ENCODE data around the gene PRR3. TPM values are rescaled to one million over a fixed set of nuclear protein-coding genes. Genes with fewer than 3 reads are reported as not detected.

The PRR3 gene
- total and polyA plus RNA-seq, 2 of the 13 experiments (the other 11 are each of a cell fraction or from before 2014, with no cell fraction given), result 14.6 to 21.2 TPM

GRCh38 chr6:30544666-30545272 is 12.3 kb upstream of the PRR3 start:
- DNase-seq (ENCODE audit: low spot score) (peak; percentile 55), FAIRE-seq (peak; percentile 98), ATAC-seq (peak; percentile 64)
- Histone ChIP-seq H3K9me3 (ENCODE audit: low read length) (no peaks in the 10 kb centered on the region), H3K4me1 (ENCODE audit: insufficient read depth, low read length) (peaks cover 7% of the 10 kb centered on the region; the same call in 1 of the 2 replicates), H3K4me2 (ENCODE audit: low read depth, low read length) (no peak overlapping the region), H3K27me3 (ENCODE audit: control insufficient read depth in 1 of 2, insufficient read depth in 2 of 2, low read length in 2 of 2) (no peaks in the 10 kb centered on the region), H4K20me1 (ENCODE audit: insufficient read depth, low read length) (no peaks in the 10 kb centered on the region; the same call in 1 of the 2 replicates), H3K4me3 (replicated peaks in 1 of 3; ENCODE audit: insufficient read depth in 1 of 3, low read depth in 2 of 3, low read length in 3 of 3) (no peak overlapping the region), H3K79me2 (ENCODE audit: insufficient read depth, low read length) (no peaks in the 10 kb centered on the region), H3K36me3 (replicated peaks in 1 of 2; ENCODE audit: control insufficient read depth in 1 of 2, insufficient read depth in 2 of 2, low read length in 2 of 2) (peaks cover 8 to 32% of the 10 kb centered on the region in 2 experiments; a peak in 4 of 5 replicates), H3K27ac (ENCODE audit: extremely low read length, insufficient read depth, low read length) (no peak overlapping the region), H2AFZ (ENCODE audit: low read length) (no peak overlapping the region), H3K9ac (ENCODE audit: insufficient read depth, low read depth, low read length) (no peak overlapping the region)
- intact Hi-C loops (cut with micrococcal nuclease; ENCODE audit: unreplicated experiment), result loop anchor here (1.0 to 10.0 kb wide), 2 partner anchors 61 to 130 kb away; partner anchors contain the start of gene DHX16
- in situ Hi-C loops (cut with HindIII; ENCODE audit: extremely low pct_ligation_motif_present, low pct_unique_long_range_greater_than_20kb), result loop anchor here (5.0 kb wide), 1 partner anchor 62 kb away; no protein-coding TSS in a partner anchor
- WGBS (ENCODE audit: low lambda C conversion rate), result 39% methylated on average over 6 of the region's 6 CpGs
- CTCF ChIA-PET (ENCODE audit: low intra/inter-chr PET ratio, low total read pairs), result interaction anchor here (1.1 to 6.6 kb wide), 3 partner anchors 12 to 61 kb away, joined by 3 to 110 read pairs (median 9); no protein-coding TSS in a partner anchor
- POLR2A ChIA-PET, result interaction anchor here (0.6 to 2.1 kb wide), 5 partner anchors 10 to 63 kb away, joined by 3 to 9 read pairs (median 5); partner anchors contain the start of gene PRR3
- BruUV-seq (replicated peaks), result no TSS peak
- TF ChIP-seq KAT8 (CRISPR knock-in tag; IDR thresholded peaks at IDR 0.05) (0 out of 2 replicates have a peak, but pooled peaks have one; percentile 21), FOXC1 (CRISPR knock-in tag; IDR thresholded peaks at IDR 0.05; ENCODE audit: borderline replicate concordance) (no peak), NR2F1 (CRISPR knock-in tag; IDR thresholded peaks at IDR 0.05) (no peak), ZNF484 (CRISPR knock-in tag; IDR thresholded peaks at IDR 0.05; ENCODE audit: borderline replicate concordance, low read depth) (no peak), PITX1 (CRISPR knock-in tag; IDR thresholded peaks at IDR 0.05) (no peak), ZNF207 (IDR thresholded peaks at IDR 0.05; ENCODE audit: borderline replicate concordance) (no peak), ZNF354B (CRISPR knock-in tag; IDR thresholded peaks at IDR 0.05) (no peak), MAX (IDR thresholded peaks at IDR 0.05) (no peak), GFI1 (CRISPR knock-in tag; IDR thresholded peaks at IDR 0.05; ENCODE audit: borderline replicate concordance) (no peak), CTCF (CRISPR knock-in tag; IDR thresholded peaks at IDR 0.05) (peak; percentile 82), STAG1 (CRISPR knock-in tag; IDR thresholded peaks at IDR 0.05) (peak; percentile 69), ZNF20 (CRISPR knock-in tag; IDR thresholded peaks at IDR 0.05) (no peak), ZBTB7A (CRISPR knock-in tag; IDR thresholded peaks at IDR 0.05) (no peak), RAD21 (CRISPR knock-in tag; IDR thresholded peaks at IDR 0.05) (peak; percentile 70), ARID3A (IDR thresholded peaks at IDR 0.05; ENCODE audit: low read depth, low read length) (no peak), ZNF441 (CRISPR knock-in tag; IDR thresholded peaks at IDR 0.05; ENCODE audit: borderline replicate concordance) (no peak), ZKSCAN1 (IDR thresholded peaks at IDR 0.05; ENCODE audit: low read length) (no peak), SMC3 (IDR thresholded peaks at IDR 0.05; ENCODE audit: low read length) (peak; percentile 94), ZNF619 (CRISPR knock-in tag; IDR thresholded peaks at IDR 0.05) (no peak), HOXA9 (CRISPR knock-in tag; IDR thresholded peaks at IDR 0.05; ENCODE audit: borderline replicate concordance) (no peak), POGZ (CRISPR knock-in tag; IDR thresholded peaks at IDR 0.05) (no peak), ZNF24 (IDR thresholded peaks at IDR 0.05) (no peak), ZNF382 (CRISPR knock-in tag; IDR thresholded peaks at IDR 0.05; ENCODE audit: borderline replicate concordance) (no peak)
